ENCODE data around the gene CHRM2.

GRCh38 chr7:137069249-137069963 is 201.0 kb downstream of the CHRM2 start:
- TF ChIP-seq EP300 (IDR thresholded peaks at IDR 0.05) (no peak), HDAC2 (IDR thresholded peaks at IDR 0.05) (no peak), CTCF (IDR thresholded peaks at IDR 0.05) (no peak), POLR2A (IDR thresholded peaks at IDR 0.05; ENCODE audit: low read length) (no peak), REST (IDR thresholded peaks at IDR 0.05) (no peak), CEBPB (IDR thresholded peaks at IDR 0.05) (no peak), SREBF2 (IDR thresholded peaks at IDR 0.05) (no peak), CHD4 (IDR thresholded peaks at IDR 0.05; ENCODE audit: borderline replicate concordance) (no peak), PBX3 (IDR thresholded peaks at IDR 0.05) (no peak), ZSCAN20 (CRISPR knock-in tag; IDR thresholded peaks at IDR 0.05) (no peak), RAD21 (conservative IDR thresholded peaks at IDR 0.05 in 1 of 2, IDR thresholded peaks at IDR 0.05 in 1 of 2) (no peak), BHLHE40 (IDR thresholded peaks at IDR 0.05; ENCODE audit: low read depth, low read length) (no peak), TP53 (CRISPR knock-in tag; IDR thresholded peaks at IDR 0.05) (no peak), CHD2 (IDR thresholded peaks at IDR 0.05; ENCODE audit: low read length, partially characterized antibody) (no peak)

Data from A549 (cell line).